HG02943 (cell line): ENCODE results near the gene CCDC6.
A peak's percentile ranks its signal among the peaks of the same experiment; 100 is the strongest.

Source experiments
- ATAC-seq: cut with Tn5 transposase; IDR thresholded peaks from one replicate; pipeline ENCODE4 v1.9.1; 2021; ENCODE audit warnings: mild to moderate bottlenecking, low read depth, moderate library complexity; ENCODE audit not compliant: unreplicated experiment

CCDC6 gene

GRCh38 chr10:59907537-59907917 is 1.2 kb upstream of the CCDC6 start:
- ATAC-seq = no peak

- no peak for ATAC-seq
Measured at GRCh38 chr10:59905731-59906416, 482 bp downstream of the CCDC6 start.

GRCh38 chr10:59905066-59905730 is 1.2 kb downstream of the CCDC6 start:
- peak; percentile 39 for ATAC-seq

- ATAC-seq = no peak
Measured at GRCh38 chr10:59904426-59905065, 1.8 kb downstream of the CCDC6 start.

GRCh38 chr10:59903871-59904270 is 2.5 kb downstream of the CCDC6 start:
- ATAC-seq = no peak

GRCh38 chr10:59902016-59902415 is 4.3 kb downstream of the CCDC6 start:
- ATAC-seq = no peak

GRCh38 chr10:59901470-59901869 is 4.9 kb downstream of the CCDC6 start:
- ATAC-seq = no peak

- no peak for ATAC-seq
Measured at GRCh38 chr10:59900048-59900727, 6.2 kb downstream of the CCDC6 start.

GRCh38 chr10:59898125-59898835 is 8.1 kb downstream of the CCDC6 start:
- ATAC-seq = no peak

GRCh38 chr10:59896191-59896590 is 10.2 kb downstream of the CCDC6 start:
- no peak for ATAC-seq

- no peak for ATAC-seq
Measured at GRCh38 chr10:59895629-59896116, 10.7 kb downstream of the CCDC6 start.

GRCh38 chr10:59894114-59894513 is 12.2 kb downstream of the CCDC6 start:
- ATAC-seq = no peak

GRCh38 chr10:59892697-59893096 is 13.7 kb downstream of the CCDC6 start:
- no peak for ATAC-seq

- ATAC-seq = no peak
Measured at GRCh38 chr10:59891936-59892335, 14.4 kb downstream of the CCDC6 start.

- no peak for ATAC-seq
Measured at GRCh38 chr10:59891349-59891748, 15.0 kb downstream of the CCDC6 start.

- no peak for ATAC-seq
Measured at GRCh38 chr10:59888781-59889435, 17.4 kb downstream of the CCDC6 start.

GRCh38 chr10:59887972-59888640 is 18.2 kb downstream of the CCDC6 start:
- no peak for ATAC-seq

- no peak for ATAC-seq
Measured at GRCh38 chr10:59887006-59887405, 19.4 kb downstream of the CCDC6 start.

- ATAC-seq = peak; percentile 87
Measured at GRCh38 chr10:59885430-59886134, 20.8 kb downstream of the CCDC6 start.
